ENCODE measurements around the gene NFIA.

NFIA gene

DNA sequence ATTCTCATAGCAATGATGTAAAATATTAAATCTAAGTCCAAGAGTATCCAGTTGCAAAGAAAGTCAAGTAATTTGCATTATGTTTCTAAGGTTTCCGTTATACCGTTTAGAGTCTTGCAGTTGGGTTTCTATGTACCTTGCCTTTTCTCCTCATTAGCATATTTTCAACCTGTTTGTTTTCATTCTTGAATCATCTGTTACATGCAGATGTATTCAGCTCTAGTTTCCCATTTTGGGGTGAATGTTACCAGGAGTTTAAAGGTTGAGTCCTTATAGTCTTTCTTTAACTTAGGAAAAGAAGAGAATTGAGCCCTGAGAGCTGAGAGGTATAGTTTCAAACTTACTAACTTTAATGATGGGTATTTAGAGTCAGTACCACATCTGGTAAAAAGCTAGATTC, 139.9 kb downstream of the NFIA start:
- Histone ChIP-seq H3K4me3 (ENCODE audit: low read length) (no peak overlapping the region), H3K9me3 (replicated peaks; ENCODE audit: low read length) (no peaks in the 10 kb centered on the region), H3K36me3 (ENCODE audit: insufficient read depth, low read length) (no peaks in the 10 kb centered on the region), H3K4me1 (ENCODE audit: control insufficient read depth, insufficient read depth, low read length) (no peaks in the 10 kb centered on the region), H3K4me2 (ENCODE audit: low read length) (no peak overlapping the region), H3K9ac (ENCODE audit: low read depth, low read length) (no peak overlapping the region), H3K27me3 (ENCODE audit: control insufficient read depth, insufficient read depth, low read length) (no peaks in the 10 kb centered on the region)

- no peak overlapping the region for H3K4me3 ChIP-seq (ENCODE audit: low read length)
- H3K36me3 ChIP-seq (ENCODE audit: insufficient read depth, low read length) = no peaks in the 10 kb centered on the region
- no peaks in the 10 kb centered on the region for H3K9me3 ChIP-seq (replicated peaks; ENCODE audit: low read length)
- H3K4me1 ChIP-seq (ENCODE audit: control insufficient read depth, insufficient read depth, low read length) = no peaks in the 10 kb centered on the region
- H3K4me2 ChIP-seq (ENCODE audit: low read length) = no peak overlapping the region
- H3K9ac ChIP-seq (ENCODE audit: low read depth, low read length) = no peak overlapping the region
- no peaks in the 10 kb centered on the region for H3K27me3 ChIP-seq (ENCODE audit: control insufficient read depth, insufficient read depth, low read length)
Measured at GRCh38 chr1:61223140-61223539, 140.8 kb downstream of the NFIA start.

- Histone ChIP-seq H3K9ac (ENCODE audit: low read depth, low read length) (no peak overlapping the region), H3K4me1 (ENCODE audit: control insufficient read depth, insufficient read depth, low read length) (no peaks in the 10 kb centered on the region), H3K36me3 (ENCODE audit: insufficient read depth, low read length) (no peaks in the 10 kb centered on the region), H3K9me3 (replicated peaks; ENCODE audit: low read length) (no peaks in the 10 kb centered on the region), H3K4me3 (ENCODE audit: low read length) (no peak overlapping the region), H3K27me3 (ENCODE audit: control insufficient read depth, insufficient read depth, low read length) (no peaks in the 10 kb centered on the region), H3K4me2 (ENCODE audit: low read length) (no peak overlapping the region)
Measured at GRCh38 chr1:61224609-61225008, 142.2 kb downstream of the NFIA start.

DNA sequence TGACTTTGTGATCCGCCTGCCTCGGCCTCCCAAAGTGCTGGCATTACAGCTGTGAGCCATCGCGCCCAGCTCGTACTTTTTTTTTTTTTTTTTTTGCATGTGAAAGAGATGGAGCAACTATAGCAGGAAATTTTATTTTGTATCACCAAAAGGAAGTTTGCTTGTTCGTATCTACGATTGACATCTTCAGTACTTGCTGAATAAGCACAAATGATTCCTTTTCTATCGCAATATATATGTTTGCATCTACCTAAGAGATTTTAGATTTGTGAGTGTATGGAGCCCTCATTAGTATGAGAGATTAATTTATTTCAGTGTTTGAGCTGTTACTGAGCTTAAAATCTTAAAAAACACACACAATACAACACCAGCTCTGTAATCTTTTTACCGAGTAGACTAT, 143.1 kb downstream of the NFIA start:
- H3K36me3 ChIP-seq (ENCODE audit: insufficient read depth, low read length) = no peaks in the 10 kb centered on the region
- no peak overlapping the region for H3K4me3 ChIP-seq (ENCODE audit: low read length)

DNA sequence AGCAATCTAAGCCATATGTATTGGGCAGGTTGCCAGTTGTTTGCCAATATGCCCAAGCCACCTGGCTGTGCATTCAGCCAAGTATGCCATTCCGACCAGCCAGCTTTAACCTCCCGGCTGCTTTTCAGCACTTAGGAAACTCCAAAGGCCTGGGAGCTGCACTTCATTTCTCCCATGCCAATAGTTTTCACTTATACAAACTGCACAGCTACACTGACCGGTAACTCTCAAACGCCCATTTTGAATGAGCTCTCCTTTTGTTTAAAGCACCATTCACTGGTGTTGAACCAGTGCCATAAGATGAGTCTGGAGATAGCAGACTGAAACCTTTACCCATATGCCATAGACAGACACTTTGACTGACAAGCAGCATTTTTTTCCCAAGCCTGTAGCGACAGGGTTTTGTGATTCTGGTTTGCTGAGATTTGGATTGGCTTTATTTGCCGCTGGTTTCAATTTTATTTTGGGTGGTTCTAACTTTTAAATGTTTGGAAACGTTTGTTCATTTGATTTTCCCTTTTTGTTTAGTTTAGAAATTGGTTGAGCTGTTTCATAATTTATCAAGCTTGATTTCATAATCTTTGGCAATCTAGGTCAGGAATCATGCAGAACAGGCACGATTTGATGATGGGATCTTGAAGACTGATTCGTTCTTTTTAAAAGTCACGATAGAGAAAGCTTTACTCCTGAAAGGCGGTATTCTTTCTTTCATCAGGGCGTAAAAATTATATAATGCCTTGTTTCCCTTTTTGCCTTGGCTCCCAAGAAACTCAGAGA, 144.6 kb downstream of the NFIA start:
- Histone ChIP-seq H3K36me3 (ENCODE audit: insufficient read depth, low read length) (no peaks in the 10 kb centered on the region), H3K4me2 (ENCODE audit: low read length) (peak overlapping the region; percentile 65), H3K9me3 (replicated peaks; ENCODE audit: low read length) (no peaks in the 10 kb centered on the region), H3K9ac (ENCODE audit: low read depth, low read length) (no peak overlapping the region), H3K4me3 (ENCODE audit: low read length) (peak overlapping the region; percentile 22), H3K4me1 (ENCODE audit: control insufficient read depth, insufficient read depth, low read length) (no peaks in the 10 kb centered on the region), H3K27me3 (ENCODE audit: control insufficient read depth, insufficient read depth, low read length) (no peaks in the 10 kb centered on the region)

More for the DNA sequence above, 143.1 kb downstream of the NFIA start:
- Histone ChIP-seq H3K27me3 (ENCODE audit: control insufficient read depth, insufficient read depth, low read length) (no peaks in the 10 kb centered on the region), H3K4me2 (ENCODE audit: low read length) (no peak overlapping the region), H3K4me1 (ENCODE audit: control insufficient read depth, insufficient read depth, low read length) (no peaks in the 10 kb centered on the region), H3K9me3 (replicated peaks; ENCODE audit: low read length) (no peaks in the 10 kb centered on the region), H3K9ac (ENCODE audit: low read depth, low read length) (no peak overlapping the region)

- Histone ChIP-seq H3K4me3 (ENCODE audit: low read length) (no peak overlapping the region), H3K4me2 (ENCODE audit: low read length) (no peak overlapping the region), H3K4me1 (ENCODE audit: control insufficient read depth, insufficient read depth, low read length) (no peaks in the 10 kb centered on the region), H3K36me3 (ENCODE audit: insufficient read depth, low read length) (no peaks in the 10 kb centered on the region), H3K9me3 (replicated peaks; ENCODE audit: low read length) (no peaks in the 10 kb centered on the region), H3K9ac (ENCODE audit: low read depth, low read length) (no peak overlapping the region), H3K27me3 (ENCODE audit: control insufficient read depth, insufficient read depth, low read length) (no peaks in the 10 kb centered on the region)
Measured at GRCh38 chr1:61227857-61228550, 145.6 kb downstream of the NFIA start.

- Histone ChIP-seq H3K9ac (ENCODE audit: low read depth, low read length) (no peak overlapping the region), H3K9me3 (replicated peaks; ENCODE audit: low read length) (no peaks in the 10 kb centered on the region), H3K4me2 (ENCODE audit: low read length) (no peak overlapping the region), H3K4me1 (ENCODE audit: control insufficient read depth, insufficient read depth, low read length) (no peaks in the 10 kb centered on the region), H3K4me3 (ENCODE audit: low read length) (no peak overlapping the region), H3K27me3 (ENCODE audit: control insufficient read depth, insufficient read depth, low read length) (no peaks in the 10 kb centered on the region), H3K36me3 (ENCODE audit: insufficient read depth, low read length) (no peaks in the 10 kb centered on the region)
Measured at GRCh38 chr1:61230523-61230922, 148.2 kb downstream of the NFIA start.

DNA sequence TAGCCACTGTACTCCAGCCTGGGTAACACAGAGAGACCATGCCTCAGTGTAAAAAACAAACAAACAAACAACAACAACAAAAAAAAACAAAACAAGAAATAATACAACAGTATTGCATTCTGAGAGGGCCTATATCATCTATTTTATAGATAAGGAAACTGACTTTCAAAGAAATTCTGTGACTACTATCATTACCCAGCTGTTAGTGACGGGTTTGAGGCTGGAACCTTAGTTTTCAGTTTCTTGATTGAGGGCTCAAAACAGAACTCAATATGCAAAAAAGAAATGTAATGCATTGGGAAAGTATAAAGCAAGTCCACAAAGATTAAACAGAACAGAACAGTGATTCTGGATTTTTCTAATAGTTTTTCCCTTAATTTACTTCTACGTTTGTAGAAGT, 149.4 kb downstream of the NFIA start:
- no peaks in the 10 kb centered on the region for H3K9me3 ChIP-seq (replicated peaks; ENCODE audit: low read length)
- no peaks in the 10 kb centered on the region for H3K27me3 ChIP-seq (ENCODE audit: control insufficient read depth, insufficient read depth, low read length)
- H3K4me3 ChIP-seq (ENCODE audit: low read length) = no peak overlapping the region
- H3K36me3 ChIP-seq (ENCODE audit: insufficient read depth, low read length) = no peaks in the 10 kb centered on the region
- peaks cover under 1% of the 10 kb centered on the region for H3K4me1 ChIP-seq (ENCODE audit: control insufficient read depth, insufficient read depth, low read length)
- H3K9ac ChIP-seq (ENCODE audit: low read depth, low read length) = no peak overlapping the region
- H3K4me2 ChIP-seq (ENCODE audit: low read length) = no peak overlapping the region

DNA sequence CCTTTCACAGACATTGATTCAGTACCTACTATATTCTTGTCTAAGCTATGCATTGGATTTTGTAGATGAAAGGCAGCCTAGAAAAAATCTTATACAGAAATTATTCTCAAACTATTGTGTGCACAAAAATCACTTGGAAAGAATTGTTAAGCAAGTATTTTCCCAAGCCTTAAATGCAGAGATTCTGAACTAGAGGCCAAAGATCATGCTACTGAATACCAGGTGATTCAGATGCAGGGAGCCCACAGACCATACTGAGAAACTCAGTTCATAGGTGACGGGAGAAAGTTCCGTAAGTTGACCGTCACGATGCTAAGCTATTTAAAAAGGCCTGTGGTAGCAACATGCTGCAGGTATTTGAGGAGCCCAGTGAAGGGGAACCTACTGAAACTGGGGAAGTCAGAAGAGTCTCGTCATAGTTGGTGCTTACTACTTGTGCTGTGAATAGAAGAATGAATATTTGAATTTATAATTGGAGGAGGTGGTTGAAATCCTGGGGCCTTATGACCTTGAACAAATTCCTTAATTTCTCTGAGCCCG, 150.8 kb downstream of the NFIA start:
- H3K4me3 ChIP-seq (ENCODE audit: low read length) = no peak overlapping the region
- no peaks in the 10 kb centered on the region for H3K9me3 ChIP-seq (replicated peaks; ENCODE audit: low read length)
- peaks cover 14% of the 10 kb centered on the region for H3K4me1 ChIP-seq (ENCODE audit: control insufficient read depth, insufficient read depth, low read length)

GRCh38 chr1:61234587-61234919, 152.2 kb downstream of the NFIA start:
- Histone ChIP-seq H3K27me3 (ENCODE audit: control insufficient read depth, insufficient read depth, low read length) (no peaks in the 10 kb centered on the region), H3K4me2 (ENCODE audit: low read length) (no peak overlapping the region), H3K9me3 (replicated peaks; ENCODE audit: low read length) (no peaks in the 10 kb centered on the region), H3K4me3 (ENCODE audit: low read length) (no peak overlapping the region), H3K9ac (ENCODE audit: low read depth, low read length) (no peak overlapping the region), H3K36me3 (ENCODE audit: insufficient read depth, low read length) (no peaks in the 10 kb centered on the region), H3K4me1 (ENCODE audit: control insufficient read depth, insufficient read depth, low read length) (peaks cover 17% of the 10 kb centered on the region)

More for the DNA sequence above, 150.8 kb downstream of the NFIA start:
- Histone ChIP-seq H3K27me3 (ENCODE audit: control insufficient read depth, insufficient read depth, low read length) (no peaks in the 10 kb centered on the region), H3K9ac (ENCODE audit: low read depth, low read length) (no peak overlapping the region), H3K4me2 (ENCODE audit: low read length) (no peak overlapping the region), H3K36me3 (ENCODE audit: insufficient read depth, low read length) (no peaks in the 10 kb centered on the region)

GRCh38 chr1:61237147-61237546, 154.8 kb downstream of the NFIA start:
- no peak overlapping the region for H3K9ac ChIP-seq (ENCODE audit: low read depth, low read length)
- H3K4me3 ChIP-seq (ENCODE audit: low read length) = no peak overlapping the region
- H3K36me3 ChIP-seq (ENCODE audit: insufficient read depth, low read length) = no peaks in the 10 kb centered on the region
- no peak overlapping the region for H3K4me2 ChIP-seq (ENCODE audit: low read length)
- no peaks in the 10 kb centered on the region for H3K27me3 ChIP-seq (ENCODE audit: control insufficient read depth, insufficient read depth, low read length)
- no peaks in the 10 kb centered on the region for H3K9me3 ChIP-seq (replicated peaks; ENCODE audit: low read length)
- peaks cover 22% of the 10 kb centered on the region for H3K4me1 ChIP-seq (ENCODE audit: control insufficient read depth, insufficient read depth, low read length)

Data from skeletal muscle satellite cell (primary cell).